ENCODE results near the gene RELN. TPM values are rescaled to one million over a fixed set of nuclear protein-coding genes. Genes with fewer than 3 reads are reported as not detected.

RELN gene
- total RNA-seq, 1 donor from 2014 or later: 0.19 TPM

DNA sequence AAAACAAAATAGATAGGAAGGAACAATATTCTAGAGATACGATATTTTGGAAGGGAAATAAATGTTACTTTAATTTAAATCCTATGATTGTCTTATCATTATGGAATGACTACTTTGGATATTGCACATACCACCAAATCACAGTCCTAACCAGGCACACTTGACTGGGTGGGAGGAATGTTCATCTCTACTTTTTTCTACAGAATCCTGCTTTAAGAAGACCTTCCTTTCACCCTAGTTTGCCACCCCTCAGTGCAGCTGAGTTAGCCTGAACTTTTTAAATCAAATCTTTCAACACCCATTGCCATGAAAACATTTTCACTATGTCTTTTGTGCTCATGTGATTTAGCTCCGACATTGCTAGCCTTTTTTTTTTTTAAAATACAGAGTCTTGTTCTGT, 38.1 kb downstream of the RELN start:
- no peak overlapping the region for H3K4me3 Mint-ChIP-seq (ENCODE audit: unreplicated experiment)
- no peaks in the 10 kb centered on the region for H3K9me3 Mint-ChIP-seq (ENCODE audit: unreplicated experiment)
- H3K27ac Mint-ChIP-seq (ENCODE audit: unreplicated experiment): no peak overlapping the region
- no peaks in the 10 kb centered on the region for H3K4me1 Mint-ChIP-seq (ENCODE audit: unreplicated experiment)
- no peak for DNase-seq (ENCODE audit: extremely low spot score, unreplicated experiment)
- peaks cover 2% of the 10 kb centered on the region for H3K27me3 Mint-ChIP-seq (ENCODE audit: unreplicated experiment)
- TF ChIP-seq, protein P1, sequence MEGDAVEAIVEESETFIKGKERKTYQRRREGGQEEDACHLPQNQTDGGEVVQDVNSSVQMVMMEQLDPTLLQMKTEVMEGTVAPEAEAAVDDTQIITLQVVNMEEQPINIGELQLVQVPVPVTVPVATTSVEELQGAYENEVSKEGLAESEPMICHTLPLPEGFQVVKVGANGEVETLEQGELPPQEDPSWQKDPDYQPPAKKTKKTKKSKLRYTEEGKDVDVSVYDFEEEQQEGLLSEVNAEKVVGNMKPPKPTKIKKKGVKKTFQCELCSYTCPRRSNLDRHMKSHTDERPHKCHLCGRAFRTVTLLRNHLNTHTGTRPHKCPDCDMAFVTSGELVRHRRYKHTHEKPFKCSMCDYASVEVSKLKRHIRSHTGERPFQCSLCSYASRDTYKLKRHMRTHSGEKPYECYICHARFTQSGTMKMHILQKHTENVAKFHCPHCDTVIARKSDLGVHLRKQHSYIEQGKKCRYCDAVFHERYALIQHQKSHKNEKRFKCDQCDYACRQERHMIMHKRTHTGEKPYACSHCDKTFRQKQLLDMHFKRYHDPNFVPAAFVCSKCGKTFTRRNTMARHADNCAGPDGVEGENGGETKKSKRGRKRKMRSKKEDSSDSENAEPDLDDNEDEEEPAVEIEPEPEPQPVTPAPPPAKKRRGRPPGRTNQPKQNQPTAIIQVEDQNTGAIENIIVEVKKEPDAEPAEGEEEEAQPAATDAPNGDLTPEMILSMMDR (IDR thresholded peaks at IDR 0.05): no peak
- no peaks in the 10 kb centered on the region for H3K36me3 Mint-ChIP-seq (ENCODE audit: unreplicated experiment)

DNA sequence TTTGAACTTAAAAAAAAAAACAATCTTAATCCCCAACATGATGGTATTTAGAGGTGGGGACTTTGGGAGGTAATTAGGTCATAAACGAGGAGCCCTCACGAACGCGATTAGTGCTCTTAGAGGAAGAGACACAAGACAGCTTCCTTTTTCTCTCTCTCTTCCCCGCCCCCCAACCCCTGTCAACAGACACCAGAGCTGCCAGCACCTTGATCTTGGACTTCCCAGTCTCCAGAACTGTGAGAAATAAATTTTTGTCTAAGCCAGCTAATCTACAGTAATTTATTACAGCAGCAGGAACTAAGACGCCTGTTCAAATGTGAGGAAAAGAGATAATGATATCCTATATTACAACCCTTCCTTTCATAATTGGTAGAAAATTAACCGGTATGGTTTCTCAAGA, 40.1 kb downstream of the RELN start:
- H3K36me3 Mint-ChIP-seq (ENCODE audit: unreplicated experiment): no peaks in the 10 kb centered on the region
- H3K9me3 Mint-ChIP-seq (ENCODE audit: unreplicated experiment): no peaks in the 10 kb centered on the region
- TF ChIP-seq, protein P1 (IDR thresholded peaks at IDR 0.05): no peak
- no peak overlapping the region for H3K4me3 Mint-ChIP-seq (ENCODE audit: unreplicated experiment)
- DNase-seq (ENCODE audit: extremely low spot score, unreplicated experiment): no peak
- H3K27ac Mint-ChIP-seq (ENCODE audit: unreplicated experiment): no peak overlapping the region
- no peaks in the 10 kb centered on the region for H3K4me1 Mint-ChIP-seq (ENCODE audit: unreplicated experiment)
- H3K27me3 Mint-ChIP-seq (ENCODE audit: unreplicated experiment): peaks cover 7% of the 10 kb centered on the region

DNA sequence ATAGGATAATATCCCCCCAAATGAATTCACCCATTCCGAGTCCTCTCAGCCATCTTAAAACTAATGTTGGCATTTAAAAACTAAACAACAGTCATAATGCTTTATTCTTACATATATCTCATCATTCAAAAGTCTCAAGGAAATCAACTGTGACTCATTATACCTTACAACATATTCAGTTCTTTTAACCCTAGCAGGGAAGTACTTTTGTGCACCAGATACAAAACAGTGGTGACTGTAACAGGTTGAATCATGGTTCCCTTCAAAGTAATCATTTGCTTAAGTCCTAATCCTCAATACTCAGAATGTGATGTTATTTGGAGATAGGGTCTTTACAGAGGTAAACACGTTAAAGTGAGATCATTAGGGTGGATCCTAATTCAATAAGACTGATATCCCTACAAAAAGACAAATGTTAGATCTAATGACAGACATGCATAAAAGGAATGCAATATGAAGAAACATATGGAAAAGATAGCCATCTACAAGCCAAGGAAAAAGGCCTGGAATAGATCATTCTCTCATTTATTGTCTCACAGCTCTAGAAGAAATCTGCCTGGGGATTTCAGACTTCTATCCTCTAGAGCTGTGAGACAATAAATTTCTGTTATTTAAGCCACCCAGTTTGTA, 42.3 kb downstream of the RELN start:
- no peak for DNase-seq (ENCODE audit: extremely low spot score, unreplicated experiment)
- H3K9me3 Mint-ChIP-seq (ENCODE audit: unreplicated experiment): no peaks in the 10 kb centered on the region
- TF ChIP-seq, protein P1 (IDR thresholded peaks at IDR 0.05): no peak
- no peaks in the 10 kb centered on the region for H3K4me1 Mint-ChIP-seq (ENCODE audit: unreplicated experiment)
- peaks cover 5% of the 10 kb centered on the region for H3K27me3 Mint-ChIP-seq (ENCODE audit: unreplicated experiment)
- H3K27ac Mint-ChIP-seq (ENCODE audit: unreplicated experiment): no peak overlapping the region
- no peak overlapping the region for H3K4me3 Mint-ChIP-seq (ENCODE audit: unreplicated experiment)
- H3K36me3 Mint-ChIP-seq (ENCODE audit: unreplicated experiment): no peaks in the 10 kb centered on the region

DNA sequence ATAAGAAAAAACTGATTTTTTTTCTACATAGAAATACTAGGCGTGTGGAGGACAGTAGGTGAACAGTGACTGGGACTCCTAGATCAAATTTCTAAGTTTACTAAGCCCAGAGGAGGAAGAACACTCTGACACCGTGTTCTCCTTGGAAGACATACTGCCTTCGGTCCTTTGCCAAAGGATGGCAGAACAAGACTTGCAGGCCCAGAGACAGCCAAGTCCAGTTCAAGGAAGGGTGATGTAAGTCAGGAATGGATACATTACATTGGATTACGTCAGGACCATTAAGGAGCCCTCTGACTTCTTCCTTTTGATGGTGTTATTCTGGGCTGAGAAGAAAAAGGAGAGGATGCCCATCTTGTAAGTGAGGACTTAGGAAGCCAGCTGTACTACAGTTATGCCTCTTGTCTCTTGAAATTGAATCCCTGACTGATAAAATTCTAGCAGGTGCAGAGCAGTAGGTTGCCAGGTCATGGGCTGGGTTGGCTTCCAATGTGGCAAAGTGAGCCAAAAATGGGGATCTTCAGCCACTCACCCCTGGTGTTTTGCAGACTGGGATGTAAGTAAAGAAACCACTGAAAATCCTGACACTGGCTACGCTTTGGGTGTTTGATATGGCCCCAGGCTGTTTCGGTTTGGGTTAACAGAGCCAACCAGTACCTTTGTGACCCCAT, 45.1 kb downstream of the RELN start:
- no peak for DNase-seq (ENCODE audit: extremely low spot score, unreplicated experiment)
- no peak overlapping the region for H3K4me3 Mint-ChIP-seq (ENCODE audit: unreplicated experiment)
- no peaks in the 10 kb centered on the region for H3K4me1 Mint-ChIP-seq (ENCODE audit: unreplicated experiment)
- no peaks in the 10 kb centered on the region for H3K36me3 Mint-ChIP-seq (ENCODE audit: unreplicated experiment)
- H3K9me3 Mint-ChIP-seq (ENCODE audit: unreplicated experiment): no peaks in the 10 kb centered on the region
- TF ChIP-seq, protein P1 (IDR thresholded peaks at IDR 0.05): no peak
- H3K27me3 Mint-ChIP-seq (ENCODE audit: unreplicated experiment): peaks cover 8% of the 10 kb centered on the region
- H3K27ac Mint-ChIP-seq (ENCODE audit: unreplicated experiment): no peak overlapping the region

DNA sequence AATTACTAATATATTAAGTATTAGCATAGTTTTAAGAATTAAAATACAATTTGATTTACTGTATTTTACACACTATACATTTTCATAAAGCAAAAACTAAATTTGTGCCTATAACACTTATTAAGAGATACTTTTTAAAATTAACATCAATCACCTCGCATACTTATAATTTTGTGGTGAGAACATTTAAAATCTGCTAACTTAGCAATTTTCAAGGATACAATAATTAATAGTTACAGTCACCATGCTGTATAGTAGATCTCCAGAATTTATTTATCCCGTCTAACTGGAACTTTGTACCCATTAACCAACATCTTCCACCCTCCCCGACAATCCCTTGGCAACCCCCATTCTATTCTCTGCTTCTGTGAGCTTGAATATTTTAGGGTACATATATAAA, 47.5 kb downstream of the RELN start:
- H3K27ac Mint-ChIP-seq (ENCODE audit: unreplicated experiment): no peak overlapping the region
- H3K9me3 Mint-ChIP-seq (ENCODE audit: unreplicated experiment): no peaks in the 10 kb centered on the region
- no peak for DNase-seq (ENCODE audit: extremely low spot score, unreplicated experiment)

More for the DNA sequence above, 47.5 kb downstream of the RELN start:
- TF ChIP-seq, protein P1 (IDR thresholded peaks at IDR 0.05): no peak
- Mint-ChIP-seq H3K27me3 (ENCODE audit: unreplicated experiment) (peaks cover 8% of the 10 kb centered on the region), H3K4me3 (ENCODE audit: unreplicated experiment) (no peak overlapping the region), H3K4me1 (ENCODE audit: unreplicated experiment) (no peaks in the 10 kb centered on the region), H3K36me3 (ENCODE audit: unreplicated experiment) (no peaks in the 10 kb centered on the region)
